Endodermal cell (in vitro differentiated cells): ENCODE data around the gene LGALS16. TPM values are rescaled to one million over a fixed set of nuclear protein-coding genes. Genes with fewer than 3 reads are reported as not detected.

Experiments used
- DNase-seq: peaks from one replicate; pipeline ENCODE4 v3.0.0-alpha.2; 2017
- H3K27ac ChIP-seq: 2 replicates; pipeline ENCODE4 v1.5.1; 2013; ENCODE audit warnings: mild to moderate bottlenecking, low read depth, low read length, moderate library complexity
- H3K27me3 ChIP-seq: 2 replicates; pipeline ENCODE4 v1.6.1; 2013; ENCODE audit warnings: mild to moderate bottlenecking, low read length, moderate library complexity; ENCODE audit not compliant: insufficient read depth, control insufficient read depth, poor library complexity, severe bottlenecking
- H3K36me3 ChIP-seq: 2 replicates; pipeline ENCODE4 v1.7.0; 2013; ENCODE audit warnings: mild to moderate bottlenecking, low read length, moderate library complexity; ENCODE audit not compliant: control insufficient read depth, insufficient read depth
- H3K4me1 ChIP-seq: one replicate; pipeline ENCODE4 v1.7.0; 2013; ENCODE audit warnings: low read length; ENCODE audit not compliant: control insufficient read depth, insufficient read depth
- H3K4me3 ChIP-seq: 2 replicates; pipeline ENCODE4 v1.5.1; 2013; ENCODE audit warnings: mild to moderate bottlenecking, low read length, moderate library complexity
- H3K9ac ChIP-seq: 2 replicates; pipeline ENCODE4 v1.6.1; 2013; ENCODE audit warnings: mild to moderate bottlenecking, low read length, moderate library complexity; ENCODE audit not compliant: poor library complexity, severe bottlenecking; ENCODE audit errors: extremely low read depth
- H3K9me3 ChIP-seq: 2 replicates; pipeline ENCODE4 v1.6.1; 2013; ENCODE audit warnings: mild to moderate bottlenecking, low read length, moderate library complexity; ENCODE audit not compliant: control insufficient read depth
- H3K27ac Mint-ChIP-seq: 2 replicates; pipeline ENCODE4 v1.8.0; 2020; ENCODE audit warnings: mixed read lengths
- H3K27me3 Mint-ChIP-seq: 2 replicates; pipeline ENCODE4 v1.8.0; 2021; ENCODE audit warnings: mild to moderate bottlenecking, mixed read lengths; ENCODE audit not compliant: insufficient read depth
- H3K36me3 Mint-ChIP-seq: 2 replicates; pipeline ENCODE4 v1.8.0; 2020; ENCODE audit warnings: low read depth, mixed read lengths
- H3K4me1 Mint-ChIP-seq: 2 replicates; pipeline ENCODE4 v1.8.0; 2020; ENCODE audit warnings: mixed read lengths
- H3K4me3 Mint-ChIP-seq: 2 replicates; pipeline ENCODE4 v1.8.0; 2020; ENCODE audit warnings: mild to moderate bottlenecking, moderate library complexity, mixed read lengths
- H3K9me3 Mint-ChIP-seq: 2 replicates; pipeline ENCODE4 v1.8.0; 2020; ENCODE audit warnings: mild to moderate bottlenecking, mixed read lengths
- CTCF ChIP-seq: fragments of 200-600 bp; sonication (generic); conservative IDR thresholded peaks from 2 replicates; pipeline ENCODE4 v1.5.0; 2021; ENCODE audit warnings: antibody characterized with exemption, mild to moderate bottlenecking
- WGBS, 2 experiments: methylation state at CpG; one replicate each; pipeline versions ENCODE4 v1.1.5 to v1.1.7; 2013; ENCODE audit warnings: missing lambda C conversion rate in 2 of 2, mixed read lengths in 1 of 2; ENCODE audit not compliant: insufficient coverage in 1 of 2, insufficient read length in 1 of 2; 5-methylcytosine and 5-hydroxymethylcytosine counted together
- total RNA-seq, 2 donors: library from RNA; stranded (reverse); fragmentation: NEBNext Ultra II Directional in 1 of 2; extraction: Animal tissue kit (Norgen Biotek cat#: 25700) in 1 of 2; gene quantifications; 2 replicates in 1 of 2; 3 replicates in 1 of 2; pipeline ENCODE4 v1.2.1, GENCODE V29; 2021

Gene LGALS16
- total RNA-seq, 2 donors from 2014 or later = not detected

- H3K9me3 Mint-ChIP-seq = no peaks in the 10 kb centered on the region
- no peak overlapping the region for H3K9ac ChIP-seq
- H3K4me1 Mint-ChIP-seq = no peaks in the 10 kb centered on the region
- H3K4me3 Mint-ChIP-seq = no peak overlapping the region
- no peak overlapping the region for H3K27ac Mint-ChIP-seq
- TF ChIP-seq CTCF = no peak
- peaks cover 4% of the 10 kb centered on the region for H3K27me3 ChIP-seq
- no peaks in the 10 kb centered on the region for H3K4me1 ChIP-seq
- H3K36me3 Mint-ChIP-seq = no peaks in the 10 kb centered on the region
- no peak for DNase-seq
- H3K4me3 ChIP-seq = no peak overlapping the region
- no peaks in the 10 kb centered on the region for H3K9me3 ChIP-seq
- H3K27me3 Mint-ChIP-seq = no peaks in the 10 kb centered on the region
- H3K27ac ChIP-seq = no peak overlapping the region
- whole genome bisulfite sequencing, 2 experiments = 87 to 100% methylated on average over 3 of the region's 3 CpGs
- H3K36me3 ChIP-seq = no peaks in the 10 kb centered on the region
Measured at GRCh38 chr19:39679791-39680168, 24.1 kb downstream of the LGALS16 start.

GRCh38 chr19:39680593-39680992 is 24.9 kb downstream of the LGALS16 start:
- Mint-ChIP-seq H3K27me3 (no peaks in the 10 kb centered on the region), H3K27ac (no peak overlapping the region), H3K36me3 (no peaks in the 10 kb centered on the region), H3K9me3 (no peaks in the 10 kb centered on the region), H3K4me3 (no peak overlapping the region), H3K4me1 (no peaks in the 10 kb centered on the region)
- no peak for DNase-seq
- Histone ChIP-seq H3K27ac (no peak overlapping the region), H3K4me3 (no peak overlapping the region), H3K9ac (no peak overlapping the region), H3K36me3 (no peaks in the 10 kb centered on the region), H3K4me1 (no peaks in the 10 kb centered on the region), H3K27me3 (peaks cover 4% of the 10 kb centered on the region), H3K9me3 (no peaks in the 10 kb centered on the region)
- TF ChIP-seq CTCF = no peak
- 79 to 85% methylated on average over 2 to 3 of the region's 3 CpGs for WGBS, 2 experiments

- 87 to 90% methylated on average over 4 to 5 of the region's 5 CpGs for WGBS, 2 experiments
- Histone ChIP-seq H3K4me3 (no peak overlapping the region), H3K27ac (no peak overlapping the region), H3K27me3 (peaks cover 4% of the 10 kb centered on the region), H3K36me3 (no peaks in the 10 kb centered on the region), H3K4me1 (no peaks in the 10 kb centered on the region), H3K9me3 (no peaks in the 10 kb centered on the region), H3K9ac (no peak overlapping the region)
- no peaks in the 10 kb centered on the region for H3K9me3 Mint-ChIP-seq
- no peaks in the 10 kb centered on the region for H3K4me1 Mint-ChIP-seq
- no peak for TF ChIP-seq CTCF
- H3K36me3 Mint-ChIP-seq = no peaks in the 10 kb centered on the region
- no peak overlapping the region for H3K27ac Mint-ChIP-seq
- H3K27me3 Mint-ChIP-seq = no peaks in the 10 kb centered on the region
- H3K4me3 Mint-ChIP-seq = no peak overlapping the region
- no peak for DNase-seq
Measured at GRCh38 chr19:39681416-39681815, 25.7 kb downstream of the LGALS16 start.
